ENCODE results near the gene CCDC33.

- TF ChIP-seq YY1 (IDR thresholded peaks at IDR 0.05; ENCODE audit: insufficient read depth, insufficient read length) = no peak
- no peak for TF ChIP-seq SUZ12 (IDR thresholded peaks at IDR 0.05; ENCODE audit: extremely low read depth, insufficient read depth, insufficient read length)
- TF ChIP-seq ZNF274 (IDR thresholded peaks at IDR 0.05; ENCODE audit: low read depth, low read length) = no peak
These were observed 97.0 kb downstream of the CCDC33 start for GRCh38 chr15:74333093-74333492.
